HG03280 (cell line): ENCODE data around the gene FANCB.

ENCODE experiments used
- ATAC-seq: cut with Tn5 transposase; IDR thresholded peaks from one replicate; pipeline ENCODE4 v1.9.1; 2021; ENCODE audit warnings: mild to moderate bottlenecking, moderate library complexity; ENCODE audit not compliant: unreplicated experiment

Gene FANCB

DNA sequence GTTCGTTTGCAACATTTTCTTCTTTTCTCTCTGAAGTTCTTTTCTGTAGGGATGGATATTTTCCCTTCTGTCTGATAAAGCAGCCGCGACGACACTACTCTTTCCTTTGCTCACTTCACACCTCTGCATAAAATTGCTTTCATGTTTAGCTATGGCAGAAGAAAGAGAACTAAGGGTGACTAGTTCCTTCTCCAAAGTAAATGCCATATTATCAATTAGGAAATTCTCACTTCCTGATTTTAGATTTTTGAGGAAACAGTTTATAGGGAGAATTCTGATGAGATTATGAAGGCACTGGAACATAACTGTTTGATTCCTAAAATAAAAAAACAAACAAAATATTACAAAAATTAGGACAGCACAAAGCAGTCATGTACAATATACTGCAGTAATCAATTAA lies 29.2 kb downstream of the FANCB start:
- ATAC-seq, result no peak

DNA sequence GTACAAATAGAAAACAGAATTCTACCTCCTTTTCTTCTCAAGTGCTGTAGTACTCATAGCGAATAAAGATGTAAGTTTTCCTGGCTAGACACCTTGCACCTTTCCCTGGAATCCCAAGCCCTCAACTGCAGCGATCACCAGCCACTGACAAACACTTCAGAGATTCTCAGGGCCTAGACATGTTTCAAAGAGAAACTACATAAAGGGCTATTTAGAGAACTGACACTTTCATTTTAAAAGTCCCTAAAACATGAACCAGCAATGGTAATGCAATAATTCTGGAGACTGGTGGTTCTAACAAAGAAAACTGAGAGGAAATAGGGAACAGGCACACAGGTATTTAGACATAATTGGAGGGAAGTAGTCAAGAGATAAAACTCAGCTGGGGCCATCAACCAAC lies 35.7 kb downstream of the FANCB start:
- ATAC-seq, result no peak

DNA sequence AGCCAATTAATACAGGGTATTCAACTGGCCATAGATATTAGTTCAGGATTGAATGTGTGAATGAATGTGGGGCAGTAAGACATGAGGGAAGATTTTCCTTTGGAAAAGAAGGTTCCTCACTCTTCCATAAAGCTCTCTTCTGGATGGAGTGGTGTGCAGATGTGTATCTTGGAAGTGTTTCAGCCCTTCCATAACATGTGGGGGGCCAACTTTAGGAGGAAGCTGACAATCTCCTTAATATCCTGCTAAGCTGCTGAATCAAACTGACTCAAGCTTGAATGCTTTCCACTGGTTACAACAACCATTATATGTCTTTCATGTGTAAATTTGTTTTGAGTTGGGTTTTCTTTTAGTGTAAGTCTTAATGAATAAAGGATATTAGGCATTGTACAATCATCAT lies 40.3 kb downstream of the FANCB start:
- ATAC-seq, result no peak

DNA sequence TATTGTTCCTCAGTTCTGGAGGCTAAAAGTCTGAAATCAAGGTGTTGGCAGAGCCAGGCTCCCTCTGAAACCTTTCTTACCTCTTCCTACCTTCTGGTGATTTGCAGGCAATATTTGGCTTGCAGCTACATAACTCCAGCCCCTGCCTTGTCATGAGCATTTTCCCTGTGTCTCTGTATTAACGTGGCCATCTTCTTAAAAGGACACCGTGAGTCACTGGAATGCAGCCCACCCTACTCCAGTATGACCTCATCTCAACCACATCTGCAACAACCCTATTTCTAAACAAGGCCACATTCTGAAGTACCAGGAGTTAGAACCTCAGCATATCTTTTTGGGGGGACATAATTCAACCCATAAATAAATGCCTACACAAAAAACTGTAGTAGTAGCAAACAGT lies 40.7 kb downstream of the FANCB start:
- ATAC-seq, result no peak

DNA sequence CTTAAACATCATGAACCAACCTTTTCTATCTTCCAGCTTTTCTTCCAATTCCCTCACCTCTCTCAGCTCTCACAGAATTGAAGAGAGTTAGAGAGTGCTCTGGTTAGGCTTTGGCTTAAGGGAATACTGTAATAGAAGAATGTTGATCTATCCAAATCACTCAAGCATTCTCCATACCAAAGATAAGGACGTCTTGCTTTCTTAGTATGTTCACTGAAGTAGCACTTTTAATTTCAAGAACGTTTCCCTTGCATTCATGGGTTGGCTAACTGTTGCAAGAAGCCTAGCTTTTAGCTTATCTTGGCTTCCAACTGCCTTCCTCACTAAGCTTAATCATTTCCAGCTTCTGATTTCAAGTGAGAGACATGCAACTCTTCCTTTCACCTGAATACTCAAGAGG lies 43.2 kb downstream of the FANCB start:
- ATAC-seq, result no peak

DNA sequence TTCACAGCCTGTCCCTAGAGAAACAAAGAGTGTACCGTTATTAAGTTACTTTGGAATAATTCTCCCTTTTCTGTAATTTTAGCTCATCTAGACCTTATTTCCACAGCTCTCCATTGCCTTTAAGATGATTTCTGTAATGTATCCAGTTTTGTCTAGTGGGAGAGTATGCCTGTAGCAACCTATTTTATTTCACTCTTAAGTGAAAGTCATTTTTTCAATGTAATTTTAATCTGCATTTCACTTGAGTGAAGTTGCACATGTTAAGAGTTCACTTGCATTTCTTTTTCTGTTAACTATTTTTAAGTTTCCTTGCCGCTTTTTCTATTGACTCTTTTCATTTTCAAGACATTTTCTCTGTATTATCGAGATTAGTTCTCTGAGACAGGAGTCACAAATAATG lies 46.5 kb downstream of the FANCB start:
- no peak for ATAC-seq

DNA sequence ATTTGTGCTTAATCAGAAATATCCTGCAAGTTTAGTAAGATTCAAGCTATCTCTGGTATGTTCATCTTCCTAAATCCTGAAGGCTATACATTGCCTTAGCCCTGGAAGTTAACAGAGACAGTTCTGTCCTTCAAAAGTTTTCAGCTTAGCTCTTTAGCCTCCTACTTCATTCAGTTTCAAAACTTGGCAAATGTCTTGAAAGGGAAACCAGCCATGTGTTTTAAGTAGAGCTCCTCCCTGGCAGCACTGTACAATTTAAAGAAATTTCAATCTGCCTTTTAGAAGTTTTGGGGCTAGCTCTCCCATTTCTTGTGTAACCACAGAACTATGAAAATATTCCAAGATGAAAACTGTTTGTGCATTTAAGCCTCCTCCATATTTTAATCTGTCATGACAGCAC lies 47.0 kb downstream of the FANCB start:
- ATAC-seq, result no peak

DNA sequence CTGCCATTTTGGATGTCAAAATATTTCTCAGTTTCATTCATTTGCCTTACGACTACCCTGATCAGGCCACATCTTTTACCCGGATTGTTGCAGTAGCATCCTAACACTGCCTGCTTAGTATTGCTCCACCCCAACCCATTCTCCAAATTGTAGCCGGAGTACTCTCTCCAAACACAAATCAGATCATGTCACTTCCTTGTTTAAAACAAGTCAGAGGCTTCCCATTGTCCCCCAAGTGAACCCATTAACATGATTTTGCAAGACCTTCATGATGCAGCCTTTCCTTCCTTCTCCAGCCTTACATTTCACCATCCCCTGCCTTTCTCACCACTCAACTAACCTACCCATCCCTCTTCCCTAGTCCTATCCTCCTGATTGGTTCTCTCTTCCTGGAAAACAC lies 53.1 kb downstream of the FANCB start:
- ATAC-seq, result no peak

DNA sequence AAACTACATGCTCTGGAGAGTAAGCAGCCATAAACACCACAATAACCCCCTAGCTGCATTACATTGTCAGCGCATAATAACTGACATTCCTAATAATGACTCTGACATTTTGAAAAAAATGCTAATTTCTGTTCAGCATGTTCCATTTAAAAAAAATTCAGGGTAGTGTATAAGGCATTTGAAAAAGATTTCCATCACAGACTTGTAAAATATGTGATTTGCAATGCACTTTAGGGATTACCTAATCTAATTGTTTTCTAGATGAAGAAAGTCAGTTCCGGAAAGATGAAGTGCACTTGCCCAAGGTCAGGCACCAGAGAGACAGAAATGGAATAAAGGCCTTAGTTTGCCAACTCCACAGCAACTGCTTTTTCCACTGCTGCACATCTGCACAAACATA lies 55.3 kb downstream of the FANCB start:
- ATAC-seq, result no peak

DNA sequence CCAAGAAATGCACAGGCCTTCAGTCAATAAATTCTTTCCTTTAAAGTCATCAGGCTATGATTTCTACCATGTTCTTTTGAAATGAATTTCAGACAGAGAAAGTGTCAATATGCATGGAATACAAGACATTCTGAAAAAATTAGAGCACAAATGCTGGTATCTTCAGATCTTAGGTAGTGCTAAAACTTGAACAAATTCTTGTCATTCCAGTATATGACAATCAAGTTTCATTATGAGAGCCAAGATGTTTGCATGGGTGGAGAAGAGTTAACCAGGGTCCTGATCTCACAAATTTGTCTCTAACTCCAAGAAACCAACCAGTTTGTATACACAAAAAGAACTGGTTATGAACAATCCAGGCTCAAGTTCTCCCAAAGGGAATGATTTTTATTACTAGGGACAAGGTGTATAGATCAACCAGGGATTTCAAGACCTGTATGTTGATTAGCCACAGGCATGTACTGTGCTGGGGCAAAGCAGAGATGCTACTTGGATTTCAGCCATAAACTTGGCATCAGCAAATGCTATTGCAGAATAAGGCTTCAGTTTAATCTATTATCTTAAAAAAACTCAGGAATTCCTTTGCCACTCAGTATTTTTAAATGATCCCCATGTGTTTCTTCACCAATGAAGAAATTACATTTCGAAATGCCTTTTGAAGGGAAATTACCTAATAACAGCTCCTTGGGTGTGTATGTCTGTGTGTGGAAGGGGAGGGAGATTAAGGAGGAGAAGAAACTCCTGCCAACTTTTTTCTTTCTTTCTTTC lies 69.7 kb downstream of the FANCB start:
- ATAC-seq, result no peak

DNA sequence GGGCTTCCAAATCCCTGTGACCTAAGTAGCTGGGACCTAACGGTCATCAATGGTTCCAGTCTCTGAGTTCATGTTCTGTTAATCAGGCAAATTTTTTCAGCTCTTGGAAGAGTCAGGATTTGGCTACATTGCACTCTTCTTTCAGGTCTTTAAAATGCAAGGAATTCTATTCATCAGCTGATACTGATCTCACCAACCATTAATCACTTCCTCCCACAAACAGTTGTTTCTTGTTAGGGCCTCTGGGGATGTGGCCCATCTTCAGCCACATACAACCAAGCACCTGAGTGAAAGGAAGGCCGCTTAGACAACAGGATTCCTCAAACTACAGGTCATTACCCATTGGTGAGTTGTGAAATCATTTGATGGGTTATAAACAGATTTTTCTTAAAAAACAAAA lies 71.7 kb downstream of the FANCB start:
- no peak for ATAC-seq

DNA sequence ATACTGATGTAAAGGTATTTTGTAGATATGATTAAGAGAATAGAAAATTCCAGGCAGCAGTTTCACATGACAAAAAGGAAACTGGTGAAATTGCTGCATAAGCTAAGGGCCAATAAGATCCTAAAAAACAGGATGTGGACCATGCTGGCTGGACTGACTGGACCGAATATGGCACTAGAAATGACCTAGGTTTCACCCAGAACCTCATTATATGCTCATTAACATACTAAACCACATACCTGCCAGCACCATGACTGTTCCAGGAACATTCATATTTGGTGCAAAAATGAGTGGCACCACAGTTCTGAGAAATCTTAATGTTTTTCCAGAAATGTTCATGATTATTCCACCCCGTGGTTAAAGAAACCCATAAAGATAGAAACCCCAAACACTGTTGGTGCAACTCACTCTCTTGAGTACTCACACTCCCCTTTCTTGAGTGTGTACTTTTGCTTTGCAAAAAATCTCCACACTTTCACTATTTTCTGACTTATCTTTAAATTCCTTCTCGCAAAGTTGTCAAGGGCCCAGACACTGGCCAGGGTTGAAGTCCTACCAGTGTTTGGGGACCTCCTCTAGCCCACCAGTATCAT lies 74.0 kb downstream of the FANCB start:
- ATAC-seq, result no peak
